K562 (cell line): ENCODE results near the gene RNF214. TPM values are rescaled to one million over a fixed set of nuclear protein-coding genes. Genes with fewer than 3 reads are reported as not detected.

Source experiments
- ATAC-seq: fragments of 200-7000 bp; cut with Tn5 transposase; 3 replicates; pipeline ENCODE4 v1.9.1; 2020; ENCODE audit warnings: moderate library complexity
- BruUV-seq: library from RNA; stranded (reverse); fragments of 400-500 nt; replicated peaks from 2 replicates; lab custom pipeline; 2021; lab: Mats Ljungman, UMichigan
- CTCF ChIA-PET: fragments of 300-600 bp; formaldehyde crosslinking; extraction: SDS; loops from one replicate; lab custom pipeline; 2021; ENCODE audit warnings: low intra/inter-chr PET ratio; lab: Yijun Ruan, JAX
- POLR2A ChIA-PET: fragments of 300-600, 350-650 bp; sonication (Branson Sonifier 250); formaldehyde crosslinking; extraction: SDS; loops from one replicate; lab custom pipeline; 2021; ENCODE audit warnings: antibody characterized with exemption, inconsistent platforms; lab: Yijun Ruan, JAX
- DNase-seq, 4 experiments: peaks; one replicate each; pipeline versions ENCODE4 v3.0.0 to v3.0.0-alpha.2; 2011 to 2018; ENCODE audit warnings: low spot score in 3 of 4, mixed read lengths in 3 of 4; ENCODE audit errors: extremely low read depth in 1 of 4
- FAIRE-seq: peaks from 2 replicates; lab custom pipeline; 2011; peaks lifted over from hg19 to GRCh38; lab: Jason Lieb, UNC
- H2AFZ ChIP-seq: 2 replicates; pipeline ENCODE4 v1.6.0; 2011; ENCODE audit warnings: low read depth, low read length, control low read depth, inconsistent platforms
- H3K27ac ChIP-seq: fragments of 200-600 bp; 3 replicates; pipeline ENCODE4 v1.8.0; 2011; ENCODE audit warnings: low read depth, mild to moderate bottlenecking, control low read depth, inconsistent platforms, low read length, moderate library complexity, mixed read lengths; ENCODE audit errors: extremely low read depth
- H3K27me3 ChIP-seq, 2 experiments: fragments of 300-600 bp in 1 of 2; 2 replicates in 1 of 2; 3 replicates in 1 of 2; pipeline versions ENCODE4 v1.6.0 to v1.8.0; 2011; ENCODE audit warnings: inconsistent platforms in 2 of 2, low read length in 2 of 2, mild to moderate bottlenecking in 1 of 2, mixed read lengths in 1 of 2, moderate library complexity in 1 of 2; ENCODE audit not compliant: control insufficient read depth in 2 of 2, insufficient read depth in 2 of 2
- H3K36me3 ChIP-seq: fragments of 300-600 bp; 3 replicates; pipeline ENCODE4 v1.8.0; 2011; ENCODE audit warnings: mild to moderate bottlenecking, low read length, inconsistent platforms; ENCODE audit not compliant: control insufficient read depth, insufficient read depth
- H3K4me1 ChIP-seq, 2 experiments: fragments of 200-600 bp in 1 of 2; replicated peaks in 1 of 2; 2 replicates in 1 of 2; 3 replicates in 1 of 2; pipeline versions ENCODE4 v1.5.1 to v1.8.0; 2011; ENCODE audit warnings: inconsistent platforms in 2 of 2, low read length in 2 of 2, mild to moderate bottlenecking in 1 of 2, mixed read lengths in 1 of 2, moderate library complexity in 1 of 2; ENCODE audit not compliant: control insufficient read depth in 2 of 2, insufficient read depth in 2 of 2
- H3K4me2 ChIP-seq: 2 replicates; pipeline ENCODE4 v1.6.1; 2011; ENCODE audit warnings: low read length, control low read depth, inconsistent platforms, mixed read lengths; ENCODE audit not compliant: insufficient read depth
- H3K4me3 ChIP-seq: fragments of 200-600 bp; sonication (generic), shearing (Covaris generic); 2 replicates; pipeline ENCODE4 v1.5.1; 2016; ENCODE audit warnings: control low read depth, inconsistent platforms
- H3K79me2 ChIP-seq: fragments of 200-600 bp; 3 replicates; pipeline ENCODE4 v1.8.0; 2011; ENCODE audit warnings: low read length, inconsistent platforms; ENCODE audit not compliant: control insufficient read depth, insufficient read depth
- H3K9ac ChIP-seq, 2 experiments: 2 replicates each; pipeline versions ENCODE4 v1.6.0 to v1.6.1; 2011; ENCODE audit warnings: low read depth in 2 of 2, low read length in 2 of 2, control low read depth in 1 of 2, inconsistent platforms in 1 of 2, mild to moderate bottlenecking in 1 of 2, mixed read lengths in 1 of 2; ENCODE audit not compliant: insufficient read depth in 1 of 2
- H3K9me1 ChIP-seq: one replicate; pipeline ENCODE4 v1.6.0; 2011; ENCODE audit warnings: inconsistent platforms, mild to moderate bottlenecking, low read length, moderate library complexity; ENCODE audit not compliant: control insufficient read depth, insufficient read depth
- H3K9me3 ChIP-seq: replicated peaks from 2 replicates; pipeline ENCODE4 v1.5.1; 2011; ENCODE audit warnings: low read depth, low read length, inconsistent platforms; ENCODE audit not compliant: control insufficient read depth, insufficient read depth
- H4K20me1 ChIP-seq: replicated peaks from 2 replicates; pipeline ENCODE4 v1.6.1; 2011; ENCODE audit warnings: low read length, inconsistent platforms, mixed read lengths; ENCODE audit not compliant: control insufficient read depth, insufficient read depth
- FOXK1 ChIP-seq: sonication (generic); formaldehyde crosslinking; IDR thresholded peaks from 2 replicates; pipeline ENCODE4 v1.8.0; 2022; ENCODE audit warnings: missing genetic modification reagents, mild to moderate bottlenecking, borderline replicate concordance
- HDAC1 ChIP-seq, 2 experiments: fragments of 450-650 bp; IDR thresholded peaks; 2 replicates each; pipeline ENCODE4 v1.6.1; 2016 to 2017; ENCODE audit warnings: inconsistent platforms in 1 of 2, mild to moderate bottlenecking in 1 of 2, moderate library complexity in 1 of 2
- POLR2G ChIP-seq: fragments of 200-400 bp; formaldehyde crosslinking; IDR thresholded peaks from 2 replicates; pipeline ENCODE4 v1.6.1; 2017; ENCODE audit warnings: low read depth, mild to moderate bottlenecking, antibody characterized with exemption, low read length, moderate library complexity
- PRDM10 ChIP-seq: fragments of 450-650 bp; IDR thresholded peaks from 2 replicates; pipeline ENCODE4 v1.6.1; 2018; ENCODE audit not compliant: partially characterized antibody
- WGBS: fragments of 100-300 bp; shearing (Covaris generic); methylation state at CpG from one replicate; pipeline ENCODE4 v1.1.6; 2016; ENCODE audit warnings: low coverage, mixed read lengths; ENCODE audit not compliant: insufficient coverage; ENCODE audit errors: missing lambda C conversion rate; 5-methylcytosine and 5-hydroxymethylcytosine counted together
- in situ Hi-C: fragments of 300-500 bp; cut with MboI; formaldehyde crosslinking; loops from 4 replicates; pipeline ENCODE4 v1.15.0; 2018; ENCODE audit warnings: inconsistent platforms, mixed read lengths
- intact Hi-C: fragments of 100-400 bp; cut with micrococcal nuclease; formaldehyde crosslinking; loops from 2 replicates; pipeline ENCODE4 v1.14.2; 2022
- polyA plus RNA-seq, 8 experiments: library from polyadenylated mRNA; depleted of rRNA in 4 of 8; stranded (reverse) in 5 of 8; unstranded in 3 of 8; fragments of >200 nt; fragmentation: Nextera tagmentation in 2 of 8; fragmentation: Illumina TruSeq in 1 of 8; extraction: Ambion mirVana in 2 of 8; extraction: Trizol in 1 of 8; gene quantifications; 2 replicates each; pipeline versions ENCODE4 v1.2.1 to v1.2.3, GENCODE V29; 2011 to 2014; ENCODE audit warnings: inconsistent platforms in 1 of 8, missing spikeins in 1 of 8
- total RNA-seq, 7 experiments: library from RNA; depleted of rRNA in 6 of 7; stranded (reverse); fragments of >200 nt in 6 of 7; fragmentation: Illumina TruSeq in 2 of 7; extraction: Trizol in 2 of 7; gene quantifications; 2 replicates each; pipeline versions ENCODE4 v1.2.1 to v1.2.3, GENCODE V29; 2011 to 2021; ENCODE audit warnings: low replicate concordance in 1 of 7
- TF ChIP-seq, protein P1 (sequence below), 3 experiments: fragments of 200-800 bp in 1 of 3; sonication (Bioruptor generic) in 1 of 3; sonication (generic) in 1 of 3; formaldehyde crosslinking in 1 of 3; IDR thresholded peaks; 2 replicates each; pipeline versions ENCODE4 v1.6.1 to v1.8.0; 2016 to 2022; ENCODE audit warnings: mild to moderate bottlenecking in 2 of 3, missing compliant biosample characterization in 2 of 3, missing genetic modification characterization in 2 of 3, missing genetic modification reagents in 1 of 3

The RNF214 gene
- total and polyA plus RNA-seq, 9 of the 15 experiments (the other 6 are each of a cell fraction or from before 2014, with no cell fraction given), result 6.6 to 24.8 (median 11.9) TPM

DNA sequence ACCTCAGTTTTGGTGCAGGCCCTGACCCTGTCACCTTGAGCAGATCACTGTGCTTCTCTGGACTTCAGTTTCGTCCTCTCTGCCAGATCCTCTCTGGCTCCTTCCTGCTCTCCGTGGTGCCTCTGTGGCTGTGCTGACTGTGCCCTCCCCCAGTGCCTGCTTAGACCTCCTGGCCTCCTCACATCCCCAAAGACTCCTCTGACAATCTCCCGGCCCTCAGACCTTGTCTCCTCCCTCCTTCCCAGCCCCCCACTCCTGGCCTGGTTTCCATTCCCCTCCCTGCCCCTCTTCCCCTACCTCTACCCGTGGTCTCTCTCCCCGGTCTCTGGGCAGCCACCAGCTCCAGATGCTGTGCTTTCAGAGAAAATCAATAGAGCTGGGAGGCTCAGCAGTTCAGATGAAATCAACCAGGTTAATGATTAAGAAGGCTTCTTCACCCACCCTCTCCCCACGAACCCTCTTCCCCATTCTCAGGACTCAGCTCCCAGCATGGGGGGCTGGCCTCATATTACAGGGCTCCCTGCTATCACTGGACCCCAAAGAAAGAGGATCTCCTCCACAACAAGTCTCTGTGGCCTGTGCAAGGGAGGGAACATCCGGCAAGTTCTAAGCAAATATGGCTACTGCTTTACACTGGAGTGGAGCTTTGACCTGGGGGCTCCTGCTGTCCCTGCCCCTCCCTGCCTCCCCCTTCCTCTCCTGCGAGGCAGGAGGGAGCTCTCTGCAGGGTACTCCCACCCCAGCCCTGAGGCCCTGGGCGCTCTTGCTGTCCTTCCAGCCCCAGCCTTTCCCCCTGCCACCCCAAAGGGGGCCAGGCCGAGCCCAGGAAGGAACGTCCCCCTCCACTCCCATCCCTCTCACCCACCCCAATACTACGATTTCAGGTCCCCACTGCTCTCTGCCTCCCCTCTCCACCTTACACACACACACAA, 67.1 kb downstream of the RNF214 start:
- WGBS, result 14% methylated on average over 5 of the region's 12 CpGs
- no peak for TF ChIP-seq HDAC1 (IDR thresholded peaks at IDR 0.05)
- TF ChIP-seq, all 486 proteins: peak for 0
- no peaks in the 10 kb centered on the region for H3K79me2 ChIP-seq
- no peaks in the 10 kb centered on the region for H3K36me3 ChIP-seq
- H3K4me2 ChIP-seq, result no peak overlapping the region
- CTCF ChIA-PET, result no interaction called here
- no peaks in the 10 kb centered on the region; the same call in 1 of the 2 replicates for H4K20me1 ChIP-seq
- H3K27me3 ChIP-seq, result peaks cover 16 to 46% of the 10 kb centered on the region in 2 experiments; a peak in 3 of 5 replicates
- no peaks in the 10 kb centered on the region for H3K9me3 ChIP-seq
- H3K9me1 ChIP-seq, result no peaks in the 10 kb centered on the region
- intact Hi-C loops, result no loop called here
- ATAC-seq, result no peak
- POLR2A ChIA-PET, result no interaction called here
- peaks cover 0 to 10% of the 10 kb centered on the region in 2 experiments; a peak in 1 of 5 replicates for H3K4me1 ChIP-seq
- no peak overlapping the region for H2AFZ ChIP-seq
- peak overlapping the region in 1 of 2 experiments; percentile 24; a peak in 1 of 4 replicates for H3K9ac ChIP-seq
- no peak for DNase-seq
- no peak overlapping the region for H3K4me3 ChIP-seq
- H3K27ac ChIP-seq, result no peak overlapping the region
- BruUV-seq, result no TSS peak
- in situ Hi-C loops, result no loop called here
- no peak for FAIRE-seq

DNA sequence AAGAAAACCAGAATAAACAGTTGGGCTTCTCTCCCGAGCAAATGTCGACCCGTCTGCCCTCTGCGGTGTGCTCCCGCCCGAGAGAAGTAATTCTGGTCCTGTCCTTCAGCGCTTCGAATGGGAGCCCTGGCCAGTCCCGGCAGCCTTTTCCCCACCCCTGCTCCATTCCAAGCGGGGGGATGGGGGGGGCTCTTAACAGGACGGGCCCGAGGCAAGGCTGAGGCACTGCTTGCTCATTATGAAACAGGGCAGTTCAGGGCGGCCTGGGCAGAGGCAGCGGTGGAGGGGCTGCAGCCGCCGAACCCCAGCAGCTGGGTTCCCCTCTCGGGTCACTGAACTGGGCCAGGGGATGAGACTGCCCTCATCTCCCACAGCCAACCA, 67.8 kb downstream of the RNF214 start:
- Histone ChIP-seq H3K9ac (0 out of 4 replicates have a peak overlapping the region, but pooled peaks of 1 of the 2 experiments have one; percentile 27), H3K9me3 (no peaks in the 10 kb centered on the region), H3K27me3 (peaks cover 18 to 52% of the 10 kb centered on the region in 2 experiments; a peak in 4 of 5 replicates), H2AFZ (no peak overlapping the region), H3K79me2 (no peaks in the 10 kb centered on the region), H4K20me1 (peaks cover 3% of the 10 kb centered on the region; the same call in 1 of the 2 replicates), H3K36me3 (no peaks in the 10 kb centered on the region), H3K4me3 (no peak overlapping the region), H3K27ac (no peak overlapping the region), H3K4me1 (peaks cover 0 to 10% of the 10 kb centered on the region in 2 experiments; a peak in 1 of 5 replicates), H3K4me2 (no peak overlapping the region), H3K9me1 (no peaks in the 10 kb centered on the region)
- intact Hi-C loops (no loop called here), in situ Hi-C loops (no loop called here)
- FAIRE-seq (no peak), ATAC-seq (peak; percentile 38), DNase-seq (no peak)
- no peak for TF ChIP-seq PRDM10
- 0 out of 2 replicates have a peak, but pooled peaks have one; percentile 27 for TF ChIP-seq POLR2G
- TF ChIP-seq FOXK1 (CRISPR knock-in tag), result no peak
- TF ChIP-seq, protein P1, sequence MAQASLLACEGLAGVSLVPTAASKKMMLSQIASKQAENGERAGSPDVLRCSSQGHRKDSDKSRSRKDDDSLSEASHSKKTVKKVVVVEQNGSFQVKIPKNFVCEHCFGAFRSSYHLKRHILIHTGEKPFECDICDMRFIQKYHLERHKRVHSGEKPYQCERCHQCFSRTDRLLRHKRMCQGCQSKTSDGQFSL (CRISPR knock-in tag; IDR thresholded peaks at IDR 0.05), result peak; percentile 25; the same call in 1 of the 2 replicates
- TF ChIP-seq, protein P1 (tag; IDR thresholded peaks at IDR 0.05), result no peak
- no TSS peak for BruUV-seq
- 20% methylated on average over 17 of the region's 17 CpGs for WGBS
- ChIA-PET POLR2A (no interaction called here), CTCF (no interaction called here)
